Measurements from ENCODE around the gene OSTF1. TPM values are rescaled to one million over a fixed set of nuclear protein-coding genes. Genes with fewer than 3 reads are reported as not detected.
A peak's percentile ranks its signal among the peaks of the same experiment; 100 is the strongest.

The OSTF1 gene
- 15.7 and 19.3 TPM in 2 replicates for total RNA-seq (2014; rRNA removed; shearing (Covaris generic))
- polyA plus RNA-seq (2014; cell fraction: nucleus; rRNA removed): 7.4 and 8.4 TPM in 2 replicates

DNA sequence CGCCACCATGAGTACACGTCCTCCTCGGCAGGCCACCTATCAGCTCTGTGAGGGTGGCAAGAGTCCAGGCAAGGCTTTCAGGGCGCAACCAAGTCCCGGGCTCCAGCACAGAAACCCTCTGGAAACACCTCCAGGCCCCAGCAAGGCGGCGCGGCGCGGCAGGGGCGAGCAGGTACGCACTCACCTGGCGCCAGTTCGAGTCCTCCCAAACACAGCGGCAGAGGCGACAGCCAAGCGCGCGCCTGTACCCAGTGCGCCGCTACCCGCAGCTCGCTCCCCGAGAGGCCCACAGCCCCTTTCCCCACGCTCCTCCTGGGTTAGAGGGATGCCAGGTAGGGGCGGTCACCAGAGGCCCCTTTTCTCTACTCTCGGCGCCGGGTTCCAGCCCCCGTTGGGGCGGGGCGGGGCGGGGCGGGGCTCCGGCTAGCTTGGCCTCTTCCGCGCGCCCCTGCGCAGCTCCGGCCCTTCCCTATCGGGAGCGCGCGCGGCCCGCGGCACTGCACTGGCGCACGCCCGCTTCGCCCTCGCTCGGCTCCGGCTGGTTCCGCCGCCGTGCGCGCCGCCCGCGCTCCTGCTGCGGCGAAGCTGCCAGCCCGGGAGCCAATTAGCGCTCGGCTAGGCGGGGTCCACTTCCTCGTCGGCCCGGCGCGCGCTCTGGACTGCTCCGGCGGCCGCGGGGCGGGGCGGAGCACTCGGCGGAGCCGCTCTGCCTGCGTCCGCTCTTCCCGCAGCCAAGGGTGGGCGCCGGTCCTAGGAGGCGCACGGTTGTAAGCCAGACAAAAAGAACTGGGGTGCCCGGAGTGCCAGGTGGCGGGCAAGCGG lies at the start of gene OSTF1, which contains the start of gene NMRK1:
OSTF1 (plus strand) TSS at position 691 of the 822 bp plus-strand sequence. CDS start 179 bp downstream, outside the sequence.
NMRK1 (minus strand) TSS at position 332 of the 822 bp plus-strand sequence. CDS start 5,040 bp downstream, outside the sequence.
- DNase-seq (ENCODE audit: extremely low read depth, low read depth): peak; percentile 93

- DNase-seq (ENCODE audit: extremely low read depth, low read depth): no peak
These were observed 49.3 kb upstream of the OSTF1 start for GRCh38 chr9:75039009-75039408.

DNA sequence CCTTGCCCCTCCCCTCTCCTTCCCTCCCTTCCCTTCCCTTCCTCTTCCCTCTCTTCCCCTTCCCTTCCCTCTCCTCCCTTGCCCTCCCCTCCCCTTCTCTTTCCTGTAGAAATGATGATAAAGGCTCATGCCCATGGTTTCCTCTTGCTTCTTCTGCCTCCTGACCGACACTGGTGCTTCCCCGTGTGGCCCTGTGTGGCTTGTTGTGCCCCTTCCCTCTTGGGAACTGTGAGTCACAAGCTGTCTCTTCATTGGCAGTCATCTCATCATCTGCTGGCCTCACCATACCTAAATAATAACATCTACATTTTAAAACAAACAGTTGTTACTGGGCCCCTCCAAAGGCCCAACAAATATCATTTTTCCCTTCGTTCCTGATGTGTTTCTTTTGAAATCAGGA lies 48.5 kb upstream of the OSTF1 start:
- DNase-seq (ENCODE audit: extremely low read depth, low read depth): no peak

DNA sequence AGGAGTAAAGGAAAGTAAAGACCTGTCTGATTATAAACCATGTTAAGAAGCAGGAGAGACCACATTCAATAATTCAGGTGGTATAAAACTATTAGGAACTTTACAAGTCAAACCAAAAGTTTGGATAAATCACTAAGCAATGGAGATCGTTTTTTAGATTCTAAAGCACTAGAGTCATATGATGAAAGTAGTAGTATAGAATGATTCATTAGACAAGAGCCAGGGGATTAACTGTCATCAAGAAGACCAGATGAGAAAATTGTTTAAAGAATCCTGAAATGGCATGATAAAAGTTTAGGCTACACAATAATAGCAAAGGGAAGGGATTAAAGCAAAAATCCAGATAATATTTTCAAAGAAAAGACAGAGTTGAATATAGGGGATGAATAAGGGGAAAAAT lies 47.3 kb upstream of the OSTF1 start:
- no peak for DNase-seq (ENCODE audit: extremely low read depth, low read depth)

DNA sequence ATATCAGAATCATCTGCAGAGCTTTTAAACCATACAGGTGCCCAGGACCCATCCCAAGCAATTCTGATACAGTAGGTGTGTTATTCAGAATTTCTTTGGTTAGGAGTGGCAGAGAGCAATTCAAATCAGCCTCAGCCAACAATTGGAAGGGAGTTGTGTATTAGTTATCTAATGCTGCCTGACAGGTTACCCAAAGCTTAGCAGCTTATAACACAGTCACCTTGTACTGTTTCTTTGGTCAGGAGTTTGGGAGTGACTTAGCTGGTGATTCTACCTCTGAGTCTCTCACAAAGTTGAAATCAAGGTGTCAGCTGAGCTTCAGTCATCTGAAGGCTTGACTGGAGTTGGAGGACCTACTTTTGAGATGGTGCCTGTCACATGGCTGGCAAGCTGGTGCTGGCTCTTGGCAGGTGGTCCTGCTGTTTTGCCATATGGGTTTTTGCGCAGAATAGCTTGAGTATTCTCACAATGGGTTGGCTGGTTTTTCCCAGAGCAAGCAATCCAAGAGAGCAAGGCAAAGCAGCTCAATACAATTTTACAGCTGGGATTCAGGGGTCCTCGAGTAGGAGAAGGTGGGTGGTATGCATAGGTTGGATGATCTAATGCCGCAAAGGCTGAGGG lies 41.5 kb upstream of the OSTF1 start:
- DNase-seq (ENCODE audit: extremely low read depth, low read depth): no peak

GRCh38 chr9:75047506-75047905 lies 40.8 kb upstream of the OSTF1 start:
- no peak for DNase-seq (ENCODE audit: extremely low read depth, low read depth)

GRCh38 chr9:75051285-75051684 lies 37.0 kb upstream of the OSTF1 start:
- no peak for DNase-seq (ENCODE audit: extremely low read depth, low read depth)

GRCh38 chr9:75053869-75054268 lies 34.4 kb upstream of the OSTF1 start:
- DNase-seq (ENCODE audit: extremely low read depth, low read depth): no peak

- DNase-seq (ENCODE audit: extremely low read depth, low read depth): no peak
These were observed 33.8 kb upstream of the OSTF1 start for GRCh38 chr9:75054368-75055001.

GRCh38 chr9:75061169-75061568 lies 27.1 kb upstream of the OSTF1 start:
- no peak for DNase-seq (ENCODE audit: extremely low read depth, low read depth)

DNA sequence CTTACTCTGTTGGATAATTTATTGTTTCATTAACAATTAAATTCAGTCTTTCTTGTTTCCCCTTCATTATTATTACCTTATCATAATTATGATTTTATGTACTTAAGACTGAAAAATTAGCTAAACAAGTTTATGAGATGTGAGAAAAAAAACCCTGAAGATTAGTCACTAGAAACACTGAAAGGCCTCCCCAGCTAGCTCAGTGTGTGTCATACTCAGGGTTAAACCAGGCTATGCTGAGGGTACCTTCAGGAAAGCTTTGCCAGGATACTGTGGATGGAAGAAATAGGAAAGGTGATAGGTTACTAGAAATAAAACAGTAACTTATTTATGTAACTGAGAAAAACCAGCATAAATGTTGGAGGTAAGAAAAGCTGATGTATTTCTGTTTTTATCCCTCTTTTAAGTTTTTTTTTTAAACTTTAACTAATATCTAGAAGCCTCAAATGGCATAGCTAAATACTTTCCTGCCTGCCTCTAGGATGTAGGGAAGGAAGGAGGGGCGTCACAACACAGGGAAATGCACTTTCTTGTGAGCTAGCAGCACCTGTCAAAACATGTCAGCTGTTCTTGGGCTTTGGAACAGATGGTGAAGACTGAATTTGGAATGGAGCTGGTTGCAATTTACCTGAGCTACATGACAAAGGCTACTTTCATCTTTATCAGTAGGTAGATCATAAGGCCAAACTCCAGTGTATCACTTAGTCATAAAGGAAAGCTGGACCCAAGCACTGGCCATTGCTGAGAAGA lies 24.6 kb upstream of the OSTF1 start:
- no peak for DNase-seq (ENCODE audit: extremely low read depth, low read depth)

DNA sequence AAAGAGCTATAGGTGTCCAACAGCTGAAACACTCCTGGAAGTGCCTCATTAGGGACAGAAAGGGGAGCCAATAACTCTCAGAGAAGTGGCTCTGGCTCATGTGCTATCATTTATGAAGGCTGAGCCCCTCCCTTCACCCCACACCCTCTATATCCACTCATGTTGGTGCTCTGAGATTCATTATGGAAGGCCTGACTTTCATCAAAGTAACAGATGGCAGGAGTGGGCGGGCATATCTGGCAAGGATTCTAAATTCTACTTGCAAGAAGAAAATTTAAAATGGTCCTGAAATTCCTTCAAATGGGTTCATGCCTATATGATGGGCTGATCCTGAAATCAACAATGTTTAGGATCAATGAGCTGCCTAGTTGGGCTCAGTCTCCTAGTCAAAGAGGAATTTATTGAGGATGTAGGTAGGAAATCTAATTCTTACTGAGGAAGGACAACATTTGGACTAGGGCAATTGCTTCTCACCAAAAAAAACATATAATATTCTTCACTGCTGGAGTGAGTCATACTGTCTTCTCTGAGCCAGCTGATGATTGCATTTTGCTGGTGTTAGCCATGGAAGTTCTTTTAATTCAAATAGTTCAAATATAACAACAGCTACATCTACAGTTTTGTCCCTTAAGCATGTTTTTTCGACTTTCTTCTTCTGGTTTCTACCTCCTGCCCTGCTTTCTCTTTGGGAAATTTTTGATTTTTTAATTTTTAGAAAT lies 23.8 kb upstream of the OSTF1 start:
- DNase-seq (ENCODE audit: extremely low read depth, low read depth): no peak

DNA sequence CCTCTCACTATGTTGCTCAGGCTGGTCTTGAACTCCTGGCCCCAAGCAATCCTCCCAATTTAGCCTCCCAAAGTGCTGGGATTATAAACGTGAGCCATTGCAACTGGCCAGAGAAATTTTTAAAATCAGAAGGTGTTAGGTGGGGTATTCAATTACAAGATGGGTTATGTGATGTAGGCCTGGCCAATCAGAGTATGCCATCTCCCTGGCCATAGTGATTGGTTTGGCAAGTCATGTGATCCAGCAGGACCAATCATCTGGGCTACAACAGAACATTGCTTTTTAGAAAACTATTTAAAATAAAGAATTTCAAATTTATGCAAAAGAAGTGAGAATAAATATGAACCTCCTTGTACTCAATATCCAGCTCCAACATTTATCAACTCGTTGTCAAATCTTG lies 22.8 kb upstream of the OSTF1 start:
- DNase-seq (ENCODE audit: extremely low read depth, low read depth): no peak

DNA sequence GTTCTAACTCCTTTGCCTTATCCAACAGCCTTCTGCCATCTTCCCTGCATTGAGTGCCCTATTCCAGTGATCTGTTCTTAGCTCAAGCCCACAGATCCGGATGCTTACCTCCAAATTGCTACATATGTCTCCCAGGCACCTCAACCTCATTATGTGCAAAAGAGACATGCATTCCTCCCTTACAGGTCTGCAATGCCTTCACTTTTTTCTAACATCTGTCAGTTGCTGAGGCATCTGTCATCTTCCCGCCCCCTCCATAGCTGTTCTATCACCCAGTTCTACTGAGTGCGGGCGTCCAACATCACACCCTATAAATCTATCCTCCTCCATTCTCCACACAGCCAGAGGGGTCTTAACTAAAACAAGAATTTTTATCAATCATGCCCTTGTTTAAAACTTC lies 20.4 kb upstream of the OSTF1 start:
- no peak for DNase-seq (ENCODE audit: extremely low read depth, low read depth)

DNA sequence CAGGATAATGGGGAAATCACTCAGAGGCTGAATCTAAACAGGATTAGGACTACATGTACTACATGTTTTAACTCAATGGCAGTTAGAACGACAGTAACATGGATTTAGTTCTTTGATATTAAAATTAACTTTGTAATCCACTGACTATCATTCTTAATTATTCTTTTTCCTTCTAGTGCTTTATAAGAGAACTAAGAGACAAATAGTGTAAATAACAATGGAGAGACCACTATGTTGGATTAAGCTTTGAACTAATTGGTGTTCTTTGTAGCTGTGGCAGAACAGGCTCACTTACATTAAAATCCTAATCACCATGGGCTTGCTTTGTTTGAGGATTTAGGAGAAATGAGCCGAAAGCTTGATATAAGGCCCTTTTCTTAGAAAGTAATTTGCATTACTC lies 19.1 kb upstream of the OSTF1 start:
- no peak for DNase-seq (ENCODE audit: extremely low read depth, low read depth)

DNA sequence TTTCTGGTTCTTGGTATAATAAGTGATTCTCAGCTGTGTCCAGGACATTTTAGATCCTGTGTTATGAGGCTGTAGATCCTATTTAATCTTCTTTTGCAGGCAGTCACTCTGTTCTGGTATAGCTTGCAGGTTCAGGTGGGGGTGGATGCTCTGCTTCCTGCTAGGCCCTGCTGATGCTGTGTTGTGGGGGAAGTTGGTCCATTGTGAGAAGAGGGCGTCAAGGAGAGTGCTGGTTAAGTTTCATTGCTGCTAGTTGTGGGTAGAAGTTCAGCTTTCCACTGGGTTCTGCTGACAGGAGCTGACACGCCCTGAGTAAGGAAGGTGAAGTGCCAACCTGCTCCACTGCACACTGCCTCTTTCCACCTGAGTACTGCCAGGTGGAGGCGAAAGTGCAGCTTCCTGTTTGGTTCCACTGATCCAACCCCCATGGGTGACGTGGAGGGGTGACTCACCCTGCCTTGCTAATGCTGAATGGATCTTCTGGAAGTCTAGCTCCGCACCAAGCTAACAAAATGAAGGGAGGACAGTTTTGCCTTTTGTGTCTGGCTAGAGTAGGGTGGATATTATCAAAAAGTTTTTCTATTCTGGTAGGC lies 16.7 kb upstream of the OSTF1 start:
- DNase-seq (ENCODE audit: extremely low read depth, low read depth): no peak

- DNase-seq (ENCODE audit: extremely low read depth, low read depth): no peak
These were observed 15.4 kb upstream of the OSTF1 start for GRCh38 chr9:75072895-75073294.

- DNase-seq (ENCODE audit: extremely low read depth, low read depth): no peak
These were observed 6.7 kb upstream of the OSTF1 start for GRCh38 chr9:75081632-75082031.

GRCh38 chr9:75083188-75083970 lies 4.9 kb upstream of the OSTF1 start:
- no peak for DNase-seq (ENCODE audit: extremely low read depth, low read depth)
